ENCODE data around the gene FGFBP1. TPM values are rescaled to one million over a fixed set of nuclear protein-coding genes. Genes with fewer than 3 reads are reported as not detected.

Gene FGFBP1
- not detected for polyA plus RNA-seq (ENCODE audit: insufficient read length)

DNA sequence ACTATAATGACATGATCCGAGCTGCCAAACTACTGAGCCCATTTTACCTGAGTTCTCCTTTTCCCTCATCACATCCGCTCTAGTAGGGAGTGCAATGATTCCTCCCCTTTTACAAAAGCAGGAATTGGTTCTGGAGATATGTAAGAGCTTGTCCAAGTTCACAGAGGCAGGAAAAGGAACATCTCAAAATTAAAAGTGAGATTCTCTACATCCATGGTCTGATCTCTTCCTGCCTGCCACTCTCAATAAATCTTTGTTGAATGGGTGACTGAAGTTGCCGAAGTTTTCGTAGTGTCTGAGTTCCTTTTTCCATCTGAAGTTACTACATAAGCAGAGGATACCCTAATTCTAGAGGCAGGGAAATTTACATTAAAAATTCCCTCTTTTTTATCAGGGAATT, at the start of gene FGFBP1:
FGFBP1 (minus strand) TSS at position 101 of the 400 bp plus-strand sequence. CDS start 2,108 bp downstream, outside the sequence.
- DNase-seq, result no peak

GRCh38 chr4:15988222-15988621, 49.7 kb upstream of the FGFBP1 start:
- no peak for DNase-seq

DNA sequence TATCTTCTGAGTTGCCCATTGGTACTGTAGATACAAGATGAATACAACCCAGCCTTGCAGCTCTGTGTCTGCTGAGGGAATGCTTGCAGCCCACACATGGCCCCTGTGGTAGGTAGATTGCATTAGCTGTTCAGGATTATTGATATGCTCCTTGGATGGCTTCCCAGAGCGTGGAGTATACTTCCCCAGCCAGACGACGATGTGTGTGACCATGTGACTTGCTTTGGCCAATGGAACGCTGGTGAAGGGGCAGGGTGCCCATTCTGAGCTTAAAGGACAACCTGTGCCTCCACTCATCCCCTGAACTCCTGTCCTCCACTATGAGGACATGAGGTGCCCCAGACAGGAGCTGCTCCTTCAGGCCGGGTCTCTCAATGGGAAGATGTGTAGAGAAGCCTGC, 48.4 kb upstream of the FGFBP1 start:
- no peak for DNase-seq

DNA sequence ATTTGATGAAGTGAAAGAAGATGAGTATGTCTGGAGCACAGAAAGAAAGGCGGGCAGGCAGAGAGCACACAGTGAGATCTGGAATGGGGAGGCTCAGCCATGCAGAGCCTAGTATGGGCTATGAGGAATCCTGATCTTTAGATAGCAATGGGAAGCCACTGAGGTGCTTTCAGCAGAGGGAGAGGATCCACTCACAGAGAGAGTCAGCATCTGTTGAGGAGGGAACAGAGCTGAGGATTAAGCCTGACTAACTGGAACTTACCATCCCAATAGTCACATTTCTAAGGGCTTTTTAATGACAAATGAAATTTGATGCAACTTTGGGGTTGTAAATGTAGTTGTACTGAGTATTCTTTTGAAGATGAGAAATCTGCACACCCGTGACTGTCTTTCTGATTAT, 45.1 kb upstream of the FGFBP1 start:
- DNase-seq, result no peak

DNA sequence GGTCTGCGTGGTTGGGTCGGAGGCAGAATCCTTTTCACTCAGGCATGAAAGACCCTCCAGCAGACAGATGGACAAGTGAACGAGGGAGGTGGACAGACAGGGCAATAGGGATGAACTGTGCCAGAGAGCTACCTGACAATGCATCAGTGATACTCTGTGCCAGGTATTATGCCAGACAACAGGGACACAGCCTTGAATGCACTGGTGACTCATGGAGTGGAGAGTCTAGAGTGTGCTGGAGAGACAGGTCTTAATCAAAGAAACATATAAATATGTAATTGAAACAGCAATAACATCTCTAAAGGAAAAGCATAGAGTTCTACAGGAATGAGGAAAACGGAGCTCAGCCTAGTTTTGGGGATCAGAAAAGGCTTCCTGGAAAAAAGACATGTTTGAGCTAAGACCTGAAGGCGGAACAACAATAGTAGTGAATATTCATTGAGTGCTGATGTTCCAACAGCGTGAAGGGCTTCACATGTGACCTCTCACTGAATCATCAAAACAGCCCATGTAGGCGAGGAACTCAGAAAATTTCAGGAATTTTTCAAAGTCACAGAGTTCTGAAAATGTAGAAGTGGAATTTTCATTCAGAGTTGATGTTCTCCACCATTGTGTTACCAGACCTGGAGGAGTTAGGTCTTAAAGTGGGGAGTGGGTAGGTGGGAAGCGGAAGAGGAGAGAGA, 44.4 kb upstream of the FGFBP1 start:
- DNase-seq, result no peak

GRCh38 chr4:15976456-15977447, 38.2 kb upstream of the FGFBP1 start:
- DNase-seq, result no peak

- DNase-seq, result no peak
These were observed 32.7 kb upstream of the FGFBP1 start for GRCh38 chr4:15971068-15971801.

- no peak for DNase-seq
These were observed 30.2 kb upstream of the FGFBP1 start for GRCh38 chr4:15968551-15969300.

GRCh38 chr4:15965325-15965724, 26.8 kb upstream of the FGFBP1 start:
- DNase-seq, result no peak

GRCh38 chr4:15964159-15964558, 25.6 kb upstream of the FGFBP1 start:
- DNase-seq, result no peak

GRCh38 chr4:15963576-15963975, 25.0 kb upstream of the FGFBP1 start:
- no peak for DNase-seq

DNA sequence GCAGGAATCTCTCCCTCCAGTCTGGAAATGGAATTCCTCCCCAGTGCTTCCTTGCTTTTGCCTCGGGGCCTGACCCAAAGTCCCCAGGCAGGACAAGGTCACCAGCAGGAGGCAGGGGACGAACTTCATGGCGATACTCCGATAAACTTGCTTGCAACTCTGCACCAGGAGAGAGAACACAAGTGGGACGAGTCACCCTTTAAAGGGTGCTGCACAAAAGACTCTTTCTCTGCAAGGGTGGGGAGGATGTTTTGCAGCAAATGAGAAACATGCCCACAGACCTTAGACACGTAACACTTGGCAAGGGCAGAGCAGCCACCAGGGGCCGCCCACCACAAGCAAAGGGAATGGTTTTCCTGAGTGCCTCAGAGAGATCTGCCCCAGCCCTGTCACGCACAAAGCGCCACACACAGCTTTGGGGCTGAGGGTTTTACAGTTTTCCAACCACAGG, 24.5 kb upstream of the FGFBP1 start, which contains the start of gene FGFBP2:
FGFBP2 (minus strand) TSS at position 175 of the 451 bp plus-strand sequence; CDS start at position 129, 46 bp downstream.
- DNase-seq, result no peak

DNA sequence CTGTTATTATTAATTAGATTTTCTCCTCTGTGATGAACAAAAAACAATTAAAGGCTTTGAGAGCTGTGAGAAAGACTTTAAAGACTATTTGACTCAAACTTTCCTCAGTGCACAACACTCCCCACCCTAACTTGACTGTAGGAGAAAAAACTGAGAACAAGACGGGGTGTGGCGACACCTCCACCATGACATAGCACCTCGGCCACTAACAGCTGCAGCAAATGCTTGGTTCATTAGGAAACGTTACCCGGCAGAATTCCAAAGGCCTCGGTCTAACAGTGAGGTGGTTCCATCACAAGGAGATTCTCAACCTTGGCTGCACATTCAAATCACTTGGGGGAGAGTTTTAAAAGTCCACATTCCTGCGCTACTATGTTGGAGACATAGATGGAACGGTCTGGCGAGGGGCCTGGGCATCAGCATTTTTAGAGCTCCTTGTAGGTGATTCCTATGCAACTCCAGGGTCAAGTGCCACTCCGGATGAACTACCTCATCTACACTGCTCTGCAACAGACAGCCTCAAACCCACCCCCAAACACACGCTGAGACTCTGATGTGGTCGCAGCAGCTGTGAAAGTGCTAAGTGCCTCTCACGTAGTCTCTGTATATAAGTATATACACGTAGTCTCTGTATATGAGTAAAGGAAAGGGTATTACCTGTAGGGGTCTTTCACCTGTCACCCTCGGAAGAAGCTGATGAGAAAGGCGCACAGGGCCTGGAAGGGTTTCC, 23.4 kb upstream of the FGFBP1 start:
- DNase-seq, result no peak

DNA sequence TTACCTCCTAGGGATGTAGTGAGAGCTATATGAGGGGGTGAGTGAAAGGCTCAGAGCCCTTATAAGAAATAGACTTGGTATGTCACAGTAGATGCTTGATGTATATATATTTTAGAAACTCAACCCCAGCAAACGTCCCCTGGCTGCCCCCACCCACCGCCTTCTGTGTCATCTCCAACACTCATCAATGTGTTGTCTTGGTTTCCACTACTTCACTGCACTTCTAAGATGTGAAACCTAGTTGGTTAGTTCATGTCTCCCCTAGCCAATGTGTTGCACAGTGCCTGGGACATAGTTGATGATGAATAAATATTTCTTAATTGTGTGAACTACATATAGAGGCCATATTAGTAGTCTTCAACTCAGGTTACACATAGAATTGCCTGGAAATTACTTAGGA, 20.0 kb upstream of the FGFBP1 start:
- DNase-seq, result no peak

GRCh38 chr4:15956179-15956850, 17.8 kb upstream of the FGFBP1 start:
- peak; percentile 31 for DNase-seq

GRCh38 chr4:15955670-15956069, 17.1 kb upstream of the FGFBP1 start:
- DNase-seq, result no peak

GRCh38 chr4:15953625-15954024, 15.1 kb upstream of the FGFBP1 start:
- no peak for DNase-seq

DNA sequence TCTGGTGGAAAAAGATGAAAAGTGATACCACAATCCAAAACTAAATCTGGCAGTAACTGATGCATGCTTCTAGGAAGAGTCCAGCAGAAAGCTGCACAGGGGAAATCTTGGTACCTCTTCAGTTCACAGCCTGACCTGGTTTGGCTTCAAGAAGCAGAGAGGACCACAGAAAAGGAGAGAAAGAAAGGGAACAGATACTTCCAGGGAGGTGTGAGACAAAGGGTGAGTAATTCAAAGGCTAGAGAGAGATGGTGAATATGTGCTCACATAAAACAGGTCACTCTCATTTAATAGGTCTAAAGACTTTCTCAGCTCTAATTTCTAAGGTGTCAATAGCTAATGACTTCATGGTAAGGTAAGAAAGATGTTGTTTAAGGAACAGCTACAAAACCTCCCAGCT, 13.2 kb upstream of the FGFBP1 start:
- no peak for DNase-seq

- DNase-seq, result no peak
These were observed 10.3 kb upstream of the FGFBP1 start for GRCh38 chr4:15948826-15949225.

DNA sequence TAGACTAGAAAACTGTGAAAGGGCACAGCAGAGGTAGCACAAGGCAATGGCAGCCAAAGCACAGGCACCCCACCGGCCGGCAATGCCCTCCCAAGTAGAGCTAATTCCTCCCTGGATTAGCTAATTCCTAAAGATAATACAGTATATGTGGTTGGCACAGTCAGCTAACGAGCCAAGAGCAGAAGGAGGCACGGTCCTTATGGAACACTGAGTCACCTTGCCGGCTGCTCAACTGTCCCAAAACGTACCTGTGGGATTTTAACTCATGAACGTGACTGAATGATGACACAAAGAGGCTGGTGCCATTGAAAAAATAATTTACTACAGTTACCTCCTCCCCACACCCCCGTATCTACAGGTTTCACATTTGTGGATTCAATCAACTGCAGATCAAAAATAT, 9.1 kb upstream of the FGFBP1 start:
- no peak for DNase-seq

- no peak for DNase-seq
These were observed 7.0 kb upstream of the FGFBP1 start for GRCh38 chr4:15945516-15945915.

Measured in hindlimb muscle (tissue), 1 donor.